ENCODE results near the gene SOX5. TPM values are rescaled to one million over a fixed set of nuclear protein-coding genes. Genes with fewer than 3 reads are reported as not detected.

The SOX5 gene
- total RNA-seq, 1 donor from 2014 or later: 107 TPM

DNA sequence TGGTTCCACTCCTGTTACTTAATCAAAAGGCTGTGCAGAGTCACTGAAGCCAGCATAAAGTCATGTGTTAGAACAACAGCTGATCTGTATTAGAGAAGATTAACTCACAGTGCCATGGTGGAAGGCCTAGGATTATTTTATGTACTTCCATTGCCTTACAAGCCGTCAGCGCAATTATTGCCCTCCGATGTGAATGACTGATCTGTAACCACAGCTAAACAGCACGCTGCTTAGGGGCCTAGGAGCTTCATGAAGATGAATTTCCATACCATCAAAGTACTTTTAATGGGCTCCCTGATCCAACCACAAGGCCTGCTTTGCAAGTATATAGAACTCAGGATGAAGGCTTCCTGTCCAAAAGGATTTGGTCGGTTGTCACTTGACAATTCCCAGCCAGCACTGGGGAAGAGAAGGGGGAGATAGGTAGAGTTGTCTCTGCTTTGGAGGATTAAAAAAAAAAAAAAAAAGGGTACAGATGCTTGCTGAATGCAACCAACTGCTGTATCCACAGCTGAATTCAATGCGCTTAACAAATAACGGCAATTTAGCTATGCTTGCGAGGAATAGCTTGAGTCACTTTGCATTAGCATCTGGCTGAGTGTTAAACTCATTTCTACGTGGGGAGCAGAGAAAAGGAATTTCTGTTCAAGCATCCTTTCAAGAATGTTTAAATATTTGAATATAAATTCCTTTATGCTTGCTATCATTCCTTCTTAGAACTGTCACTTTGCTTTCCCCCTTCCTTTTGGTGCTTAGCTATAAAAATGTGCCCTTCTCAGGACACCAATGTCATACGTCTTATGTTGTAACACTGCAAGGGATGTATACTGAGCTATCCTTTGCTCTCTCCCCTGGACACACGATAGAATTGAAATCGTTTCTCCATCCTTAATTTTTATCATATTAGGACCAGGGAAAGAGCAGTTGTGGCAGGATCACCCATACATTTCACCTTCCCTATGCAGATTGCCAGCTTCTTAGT, 387.8 kb downstream of the SOX5 start:
- DNase-seq (ENCODE audit: low spot score in 2 of 2) (no peak), FAIRE-seq (no peak)

- DNase-seq (ENCODE audit: low spot score in 2 of 2) (no peak), FAIRE-seq (no peak)
Measured at GRCh38 chr12:23560611-23561010, 388.9 kb downstream of the SOX5 start.

- DNase-seq (ENCODE audit: low spot score in 2 of 2) (no peak), FAIRE-seq (no peak)
Measured at GRCh38 chr12:23559268-23559753, 390.2 kb downstream of the SOX5 start.

- DNase-seq (ENCODE audit: low spot score in 2 of 2) (no peak), FAIRE-seq (no peak)
Measured at GRCh38 chr12:23556661-23557060, 392.8 kb downstream of the SOX5 start.

DNA sequence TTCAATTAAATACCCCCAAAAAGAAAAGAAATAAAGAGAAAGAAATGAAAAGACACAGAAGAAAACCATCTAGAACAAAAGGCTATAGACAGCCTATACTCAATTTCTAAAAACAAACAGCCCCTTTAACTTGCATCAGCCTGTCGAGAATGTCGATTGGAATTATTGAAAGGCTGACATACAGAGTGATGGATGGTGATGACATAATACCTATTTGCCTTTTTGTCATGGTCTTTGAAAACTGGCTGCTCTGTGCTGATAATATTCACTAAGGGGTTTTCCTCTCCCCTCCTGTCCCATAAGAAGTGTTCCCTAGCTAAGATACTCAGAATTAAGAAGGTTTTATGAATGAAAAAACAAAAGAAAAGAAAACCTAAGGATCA, 393.7 kb downstream of the SOX5 start:
- FAIRE-seq (no peak), DNase-seq (ENCODE audit: low spot score in 2 of 2) (no peak)

DNA sequence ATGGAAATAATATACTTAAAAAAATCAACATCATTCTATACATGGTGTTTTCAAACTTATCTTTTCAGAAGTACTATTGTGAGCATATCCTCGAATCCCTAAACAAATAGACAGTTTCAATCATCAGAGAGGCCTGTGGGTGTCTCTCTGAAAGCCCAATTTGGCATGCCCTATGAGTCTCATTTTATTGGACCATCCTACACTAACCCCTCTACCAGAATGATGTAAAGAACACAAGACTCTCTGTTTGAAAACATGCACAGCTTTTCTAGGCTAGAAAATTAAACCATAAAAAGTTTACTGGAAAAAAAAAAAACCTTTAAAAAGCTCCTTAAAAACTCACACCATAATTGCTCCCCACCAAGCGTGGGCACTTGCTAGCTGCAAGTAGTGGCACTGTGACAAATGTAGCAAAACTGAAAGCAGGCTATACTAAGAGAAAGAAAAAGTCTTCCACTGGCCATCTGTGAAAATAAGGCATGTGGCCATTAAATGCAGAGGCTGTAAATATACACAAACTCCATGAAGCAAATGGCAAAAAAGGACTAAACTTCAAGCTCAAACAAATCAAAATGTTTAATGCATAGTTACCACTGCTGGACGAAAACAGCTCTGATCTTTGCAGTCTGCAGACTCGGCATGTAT, 394.2 kb downstream of the SOX5 start:
- DNase-seq (ENCODE audit: low spot score in 2 of 2) (no peak), FAIRE-seq (no peak)

- DNase-seq (ENCODE audit: low spot score in 2 of 2) (no peak), FAIRE-seq (no peak)
Measured at GRCh38 chr12:23552417-23552816, 397.1 kb downstream of the SOX5 start.

GRCh38 chr12:23550753-23551152, 398.7 kb downstream of the SOX5 start:
- no peak for FAIRE-seq

DNA sequence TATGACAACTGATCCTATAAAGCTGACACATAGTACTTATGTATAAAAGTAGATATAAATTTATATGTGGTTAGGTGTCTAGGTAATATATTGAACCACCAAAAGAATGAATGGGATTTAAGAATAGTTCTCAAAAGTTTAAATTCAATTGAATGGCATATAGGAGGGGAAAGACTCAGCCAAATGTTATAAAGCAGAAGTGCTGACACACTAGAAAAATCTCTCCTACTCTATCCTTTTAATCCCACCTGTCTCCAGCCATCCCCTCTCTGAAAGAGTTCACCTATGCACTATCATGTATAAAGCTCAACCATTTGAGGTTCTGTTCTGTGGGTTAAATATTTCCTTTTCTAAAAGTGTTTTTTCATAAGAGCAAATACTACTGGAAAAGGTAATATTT, 400.7 kb downstream of the SOX5 start:
- DNase-seq (ENCODE audit: low spot score in 2 of 2): no peak
- FAIRE-seq: no peak

More at GRCh38 chr12:23550753-23551152, 398.7 kb downstream of the SOX5 start:
- DNase-seq (ENCODE audit: low spot score in 2 of 2): no peak

GRCh38 chr12:23546756-23547155, 402.7 kb downstream of the SOX5 start:
- no peak for DNase-seq (ENCODE audit: low spot score in 2 of 2)
- FAIRE-seq: no peak

- FAIRE-seq (no peak), DNase-seq (ENCODE audit: low spot score in 2 of 2) (no peak)
Measured at GRCh38 chr12:23543767-23544166, 405.7 kb downstream of the SOX5 start.

- peak; percentile 43 for FAIRE-seq
Measured at GRCh38 chr12:23542187-23542586, 407.3 kb downstream of the SOX5 start.

GRCh38 chr12:23540572-23540971, 408.9 kb downstream of the SOX5 start:
- DNase-seq (ENCODE audit: low spot score in 2 of 2) (no peak), FAIRE-seq (no peak)

More at GRCh38 chr12:23542187-23542586, 407.3 kb downstream of the SOX5 start:
- DNase-seq (ENCODE audit: low spot score in 2 of 2): no peak

DNA sequence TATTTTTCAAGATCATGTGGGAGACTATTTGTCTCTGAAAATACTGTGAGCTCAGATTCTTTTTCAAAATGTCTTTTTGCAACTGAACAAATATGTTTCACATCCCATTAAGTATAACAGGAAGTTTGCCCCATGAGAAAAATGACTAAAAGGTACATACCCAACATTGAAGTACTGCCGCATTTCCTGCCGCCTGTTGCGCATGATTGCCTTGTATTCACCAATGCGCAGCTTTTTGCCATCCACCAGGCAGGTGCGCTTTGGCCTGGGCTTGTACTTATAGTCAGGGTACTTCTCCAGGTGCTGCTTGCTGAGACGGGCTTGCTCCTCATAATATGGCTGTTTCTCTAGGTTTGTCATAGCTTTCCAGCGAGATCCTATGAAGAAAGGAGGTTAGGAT, 413.2 kb downstream of the SOX5 start:
- DNase-seq (ENCODE audit: low spot score in 2 of 2): no peak
- FAIRE-seq: no peak

GRCh38 chr12:23535441-23535840, 414.0 kb downstream of the SOX5 start:
- FAIRE-seq (no peak), DNase-seq (ENCODE audit: low spot score in 2 of 2) (no peak)

- FAIRE-seq (no peak), DNase-seq (ENCODE audit: low spot score in 2 of 2) (no peak)
Measured at GRCh38 chr12:23534196-23534595, 415.3 kb downstream of the SOX5 start.

DNA sequence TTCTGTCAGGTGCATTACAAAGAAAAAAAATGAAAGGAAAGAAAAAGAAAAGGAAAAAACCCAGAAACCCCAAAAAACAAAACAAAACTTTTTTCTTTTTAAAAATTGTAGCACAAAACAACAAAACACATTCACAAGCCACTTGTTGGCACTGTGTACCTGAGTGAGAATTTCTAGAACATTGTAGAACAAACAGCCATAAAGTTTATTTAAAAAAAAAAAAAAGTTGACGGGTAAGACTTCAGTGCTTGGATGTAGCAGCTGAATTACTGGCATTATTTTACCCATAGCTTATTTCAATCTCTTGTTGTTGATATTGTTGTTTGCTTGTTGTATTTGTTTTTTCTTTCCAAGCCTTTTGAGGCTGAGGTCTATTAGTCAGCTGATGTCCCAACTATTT, 415.8 kb downstream of the SOX5 start:
- DNase-seq (ENCODE audit: low spot score in 2 of 2) (no peak), FAIRE-seq (no peak)

GRCh38 chr12:23533265-23533664, 416.2 kb downstream of the SOX5 start:
- FAIRE-seq (no peak), DNase-seq (ENCODE audit: low spot score in 2 of 2) (no peak)

- FAIRE-seq: no peak
- DNase-seq (ENCODE audit: low spot score in 2 of 2): no peak
Measured at GRCh38 chr12:23528316-23528715, 421.2 kb downstream of the SOX5 start.

DNA sequence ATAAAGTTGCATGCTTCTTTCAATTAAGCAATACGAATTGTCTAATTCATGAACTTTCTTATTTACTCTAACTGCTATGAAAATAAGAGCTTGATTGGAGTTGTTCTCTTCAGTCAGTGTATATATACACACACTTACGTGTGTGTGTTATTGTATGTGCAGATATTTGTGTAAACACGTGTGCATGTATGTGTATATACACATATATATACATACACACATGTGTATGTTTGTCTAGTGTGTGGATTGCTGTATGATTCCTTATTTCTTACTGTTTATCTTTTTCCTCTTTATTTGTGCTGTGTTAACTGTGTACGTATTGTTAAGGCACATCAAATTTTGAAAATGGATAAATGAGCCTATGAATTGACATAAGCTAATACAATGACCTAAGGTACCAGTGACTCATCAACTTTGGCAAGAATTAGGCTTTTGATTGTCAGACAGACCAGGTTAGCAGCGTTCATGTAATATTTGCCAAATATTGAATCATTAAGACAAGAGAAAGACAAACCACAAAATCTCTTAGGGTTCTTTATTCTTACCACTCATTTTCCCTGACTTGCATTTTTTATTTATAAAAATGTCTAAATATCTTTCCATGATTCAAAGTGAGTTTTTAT, 423.9 kb downstream of the SOX5 start:
- FAIRE-seq: no peak

GRCh38 chr12:23523339-23523738, 426.1 kb downstream of the SOX5 start:
- FAIRE-seq: no peak
- no peak for DNase-seq (ENCODE audit: low spot score in 2 of 2)

More for the DNA sequence above, 423.9 kb downstream of the SOX5 start:
- DNase-seq (ENCODE audit: low spot score in 2 of 2): no peak
